HepG2 (cell line): ENCODE measurements around the gene CUL9. TPM values are rescaled to one million over a fixed set of nuclear protein-coding genes. Genes with fewer than 3 reads are reported as not detected.

Source experiments
- CAMTA2 ChIP-seq: sonication (generic); formaldehyde crosslinking; IDR thresholded peaks from 2 replicates; pipeline ENCODE4 v1.4.0; 2020; ENCODE audit warnings: mild to moderate bottlenecking, missing genetic modification reagents, borderline replicate concordance
- EED ChIP-seq: sonication (generic); formaldehyde crosslinking; IDR thresholded peaks from 2 replicates; pipeline ENCODE4 v1.5.0; 2020; ENCODE audit warnings: mild to moderate bottlenecking, missing genetic modification reagents
- FOXA3 ChIP-seq: IDR thresholded peaks from 2 replicates; pipeline ENCODE4 v1.6.1; 2016; ENCODE audit warnings: missing genetic modification reagents, missing compliant biosample characterization
- HES4 ChIP-seq: sonication (generic); formaldehyde crosslinking; IDR thresholded peaks from 2 replicates; pipeline ENCODE4 v1.9.0; 2021; ENCODE audit warnings: mild to moderate bottlenecking, missing genetic modification reagents, borderline replicate concordance
- HNRNPK ChIP-seq: fragments of 200-400 bp; formaldehyde crosslinking; IDR thresholded peaks from 2 replicates; pipeline ENCODE4 v1.6.1; 2018; ENCODE audit warnings: low read length, low read depth, moderate library complexity, mild to moderate bottlenecking; ENCODE audit not compliant: poor library complexity, severe bottlenecking
- HOXA3 ChIP-seq: sonication (generic); formaldehyde crosslinking; IDR thresholded peaks from 2 replicates; pipeline ENCODE4 v1.5.0; 2020; ENCODE audit warnings: missing genetic modification reagents
- LRRFIP1 ChIP-seq: sonication (generic); formaldehyde crosslinking; conservative IDR thresholded peaks from 2 replicates; pipeline ENCODE4 v1.4.0; 2020; ENCODE audit warnings: missing genetic modification reagents
- POLR2G ChIP-seq: fragments of 200-400 bp; formaldehyde crosslinking; IDR thresholded peaks from 2 replicates; pipeline ENCODE4 v1.6.1; 2018; ENCODE audit warnings: mild to moderate bottlenecking, low read depth, low read length, moderate library complexity
- RBFOX2 ChIP-seq: fragments of 200-400 bp; formaldehyde crosslinking; IDR thresholded peaks from 2 replicates; pipeline ENCODE4 v1.6.1; 2017; ENCODE audit warnings: low read depth, mild to moderate bottlenecking, low read length
- TRIM22 ChIP-seq: fragments of 450-650 bp; IDR thresholded peaks from 2 replicates; pipeline ENCODE4 v1.6.1; 2017
- ZFX ChIP-seq: sonication (generic); formaldehyde crosslinking; IDR thresholded peaks from 2 replicates; pipeline ENCODE4 v1.4.0; 2020; ENCODE audit warnings: mild to moderate bottlenecking, low read depth, missing genetic modification reagents, moderate library complexity
- ZNF280B ChIP-seq: sonication (generic); formaldehyde crosslinking; IDR thresholded peaks from 2 replicates; pipeline ENCODE4 v1.5.0; 2020; ENCODE audit warnings: missing genetic modification reagents, mild to moderate bottlenecking, borderline replicate concordance
- ZNF292 ChIP-seq: sonication (generic); formaldehyde crosslinking; IDR thresholded peaks from 2 replicates; pipeline ENCODE4 v1.8.1; 2022; ENCODE audit warnings: mild to moderate bottlenecking, low read depth, missing genetic modification reagents, borderline replicate concordance
- ZNF329 ChIP-seq: sonication (generic); formaldehyde crosslinking; IDR thresholded peaks from 2 replicates; pipeline ENCODE4 v1.9.0; 2021; ENCODE audit warnings: low read depth, mild to moderate bottlenecking, missing genetic modification reagents
- ZNF770 ChIP-seq: sonication (generic); formaldehyde crosslinking; IDR thresholded peaks from 2 replicates; pipeline ENCODE4 v1.5.0; 2020; ENCODE audit warnings: mild to moderate bottlenecking, missing genetic modification reagents
- polyA plus RNA-seq, 8 experiments: library from polyadenylated mRNA; depleted of rRNA in 3 of 8; stranded (reverse) in 7 of 8; unstranded in 1 of 8; fragments of >200 nt; fragmentation: Illumina TruSeq in 4 of 8; extraction: Trizol in 4 of 8; gene quantifications; 2 replicates each; pipeline versions ENCODE4 v1.2.1 to v1.2.3, GENCODE V29; 2011 to 2016; ENCODE audit warnings: low read depth in 4 of 8, missing spikeins in 1 of 8, mixed read lengths in 1 of 8; ENCODE audit not compliant: insufficient read depth in 1 of 8
- total RNA-seq, 5 experiments: library from RNA; depleted of rRNA; stranded (reverse); fragments of >200 nt; fragmentation: Illumina TruSeq; extraction: Trizol; gene quantifications; 2 replicates each; pipeline ENCODE4 v1.2.3, GENCODE V29; 2016; ENCODE audit warnings: low read depth in 1 of 5
- TF ChIP-seq, protein P1 (sequence below): sonication (generic); formaldehyde crosslinking; IDR thresholded peaks from 2 replicates; pipeline ENCODE4 v1.5.1; 2020; ENCODE audit warnings: missing genetic modification reagents, mild to moderate bottlenecking, borderline replicate concordance
- TF ChIP-seq, protein P2 (sequence below): sonication (generic); formaldehyde crosslinking; IDR thresholded peaks from 2 replicates; pipeline ENCODE4 v1.4.0; 2020; ENCODE audit warnings: missing genetic modification reagents, low read depth, mild to moderate bottlenecking, borderline replicate concordance

CUL9 gene
- total and polyA plus RNA-seq, 2 of the 13 experiments (the other 11 are each of a cell fraction or from before 2014, with no cell fraction given): 11.4 to 13.7 TPM

- TF ChIP-seq, protein P1, sequence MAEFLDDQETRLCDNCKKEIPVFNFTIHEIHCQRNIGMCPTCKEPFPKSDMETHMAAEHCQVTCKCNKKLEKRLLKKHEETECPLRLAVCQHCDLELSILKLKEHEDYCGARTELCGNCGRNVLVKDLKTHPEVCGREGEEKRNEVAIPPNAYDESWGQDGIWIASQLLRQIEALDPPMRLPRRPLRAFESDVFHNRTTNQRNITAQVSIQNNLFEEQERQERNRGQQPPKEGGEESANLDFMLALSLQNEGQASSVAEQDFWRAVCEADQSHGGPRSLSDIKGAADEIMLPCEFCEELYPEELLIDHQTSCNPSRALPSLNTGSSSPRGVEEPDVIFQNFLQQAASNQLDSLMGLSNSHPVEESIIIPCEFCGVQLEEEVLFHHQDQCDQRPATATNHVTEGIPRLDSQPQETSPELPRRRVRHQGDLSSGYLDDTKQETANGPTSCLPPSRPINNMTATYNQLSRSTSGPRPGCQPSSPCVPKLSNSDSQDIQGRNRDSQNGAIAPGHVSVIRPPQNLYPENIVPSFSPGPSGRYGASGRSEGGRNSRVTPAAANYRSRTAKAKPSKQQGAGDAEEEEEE (CRISPR knock-in tag): no peak
- TF ChIP-seq POLR2G (no peak), HNRNPK (no peak), FOXA3 (peak; percentile 54; the same call in 1 of the 2 replicates), RBFOX2 (no peak), ZNF770 (CRISPR knock-in tag) (no peak), HES4 (CRISPR knock-in tag) (no peak; the same call in 1 of the 2 replicates), LRRFIP1 (CRISPR knock-in tag) (no peak), ZNF280B (CRISPR knock-in tag) (no peak), CAMTA2 (CRISPR knock-in tag) (no peak), EED (CRISPR knock-in tag) (no peak), ZNF329 (CRISPR knock-in tag) (no peak), ZFX (CRISPR knock-in tag) (no peak), ZNF292 (no peak), TRIM22 (no peak), HOXA3 (peak; percentile 51; the same call in 1 of the 2 replicates)
- TF ChIP-seq, protein P2, sequence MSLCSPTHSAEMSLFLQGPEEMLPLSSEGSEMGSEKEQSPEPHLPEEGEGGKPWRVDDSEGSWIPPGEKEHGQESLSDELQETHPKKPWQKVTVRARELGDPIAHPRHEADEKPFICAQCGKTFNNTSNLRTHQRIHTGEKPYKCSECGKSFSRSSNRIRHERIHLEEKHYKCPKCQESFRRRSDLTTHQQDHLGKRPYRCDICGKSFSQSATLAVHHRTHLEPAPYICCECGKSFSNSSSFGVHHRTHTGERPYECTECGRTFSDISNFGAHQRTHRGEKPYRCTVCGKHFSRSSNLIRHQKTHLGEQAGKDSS: no peak
These were observed 83.6 kb downstream of the CUL9 start (continued) for GRCh38 chr6:43265564-43265963.
